Measurements from ENCODE around the gene LRRC46.

The LRRC46 gene, protein sequence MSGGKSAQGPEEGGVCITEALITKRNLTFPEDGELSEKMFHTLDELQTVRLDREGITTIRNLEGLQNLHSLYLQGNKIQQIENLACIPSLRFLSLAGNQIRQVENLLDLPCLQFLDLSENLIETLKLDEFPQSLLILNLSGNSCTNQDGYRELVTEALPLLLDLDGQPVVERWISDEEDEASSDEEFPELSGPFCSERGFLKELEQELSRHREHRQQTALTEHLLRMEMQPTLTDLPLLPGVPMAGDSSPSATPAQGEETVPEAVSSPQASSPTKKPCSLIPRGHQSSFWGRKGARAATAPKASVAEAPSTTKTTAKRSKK

DNA sequence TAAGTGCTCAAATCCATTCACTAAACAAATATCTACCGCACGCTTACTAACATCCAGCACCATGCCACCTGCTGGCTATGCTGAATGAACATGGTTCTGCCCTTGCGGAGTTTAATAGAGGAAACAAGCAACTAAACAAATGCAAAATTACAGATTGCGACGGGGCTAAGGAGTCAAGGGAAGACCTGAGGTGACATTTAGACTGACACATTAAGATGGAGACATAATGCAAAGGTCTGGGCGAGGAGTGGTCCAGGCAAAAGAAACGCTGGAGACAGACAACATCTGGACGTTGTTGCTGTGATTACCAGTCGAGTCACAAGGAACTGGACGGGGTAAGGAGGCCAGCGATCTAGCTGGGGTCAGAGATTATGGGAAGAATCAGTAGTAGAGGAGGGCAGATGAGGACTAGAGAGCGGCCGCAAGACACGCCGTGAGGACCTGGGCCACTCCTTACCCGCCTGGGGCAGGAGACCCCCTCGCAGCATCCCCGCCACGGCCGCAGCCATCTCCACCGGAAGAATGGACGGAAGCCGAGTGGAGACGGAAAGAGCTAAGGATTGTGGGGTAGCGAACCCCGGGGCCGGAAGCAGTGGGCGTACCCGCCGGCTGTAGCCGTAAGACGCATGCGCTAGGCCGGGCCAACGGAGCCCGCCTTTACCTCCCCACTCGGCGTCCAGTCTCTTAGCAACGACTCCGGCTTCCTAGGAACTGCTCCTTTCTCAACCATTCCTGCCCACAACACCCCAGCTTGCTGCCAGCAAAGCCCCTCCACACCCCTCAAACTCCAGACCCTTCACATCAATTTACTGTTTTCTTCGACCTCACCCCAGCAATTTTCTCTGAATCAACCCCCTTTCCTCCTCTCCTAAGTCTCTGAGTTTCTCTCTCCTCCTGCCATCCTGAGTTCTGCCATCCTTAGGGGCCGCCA is at the start of gene LRRC46, which contains the start of gene MRPL10:
Gene LRRC46, plus strand, starts transcription at position 668 of the 931 bp plus-strand sequence. CDS start 320 bp downstream, outside the sequence.
Gene MRPL10, minus strand, starts transcription at position 539 of the 931 bp plus-strand sequence. Its CDS starts 30 bp downstream, at position 509.
- DNase-seq: peak; percentile 88 to 96

DNA sequence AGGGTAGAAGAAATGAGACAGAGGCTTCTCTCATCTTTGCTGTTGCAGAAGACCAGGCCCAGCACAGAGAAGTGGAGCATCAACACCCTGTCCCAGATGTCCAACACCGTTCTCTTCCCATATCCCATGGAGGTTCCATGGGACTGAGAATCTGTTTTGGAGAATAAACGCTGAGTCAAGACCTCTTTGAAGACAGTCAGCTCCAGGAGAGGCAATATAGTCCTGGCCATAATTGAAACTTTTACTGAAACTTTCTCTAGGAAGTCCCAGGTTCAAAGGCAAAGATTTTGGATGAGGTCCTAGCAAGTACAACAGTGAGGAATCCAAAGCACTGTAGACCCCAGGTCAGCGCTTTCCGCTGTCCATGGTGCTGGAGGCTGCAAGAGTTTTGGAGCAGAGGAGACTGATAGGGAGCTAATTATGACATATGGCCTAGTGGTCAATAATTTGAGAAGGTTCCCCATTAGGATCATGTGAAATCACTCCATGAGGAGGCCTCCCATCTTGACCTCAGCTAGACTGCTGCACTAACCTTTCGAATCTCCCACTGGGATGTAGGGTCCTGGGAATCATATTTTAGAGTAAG is 45.8 kb upstream of the LRRC46 start:
- peak in 1 of 2 donors; percentile 10 for DNase-seq

DNA sequence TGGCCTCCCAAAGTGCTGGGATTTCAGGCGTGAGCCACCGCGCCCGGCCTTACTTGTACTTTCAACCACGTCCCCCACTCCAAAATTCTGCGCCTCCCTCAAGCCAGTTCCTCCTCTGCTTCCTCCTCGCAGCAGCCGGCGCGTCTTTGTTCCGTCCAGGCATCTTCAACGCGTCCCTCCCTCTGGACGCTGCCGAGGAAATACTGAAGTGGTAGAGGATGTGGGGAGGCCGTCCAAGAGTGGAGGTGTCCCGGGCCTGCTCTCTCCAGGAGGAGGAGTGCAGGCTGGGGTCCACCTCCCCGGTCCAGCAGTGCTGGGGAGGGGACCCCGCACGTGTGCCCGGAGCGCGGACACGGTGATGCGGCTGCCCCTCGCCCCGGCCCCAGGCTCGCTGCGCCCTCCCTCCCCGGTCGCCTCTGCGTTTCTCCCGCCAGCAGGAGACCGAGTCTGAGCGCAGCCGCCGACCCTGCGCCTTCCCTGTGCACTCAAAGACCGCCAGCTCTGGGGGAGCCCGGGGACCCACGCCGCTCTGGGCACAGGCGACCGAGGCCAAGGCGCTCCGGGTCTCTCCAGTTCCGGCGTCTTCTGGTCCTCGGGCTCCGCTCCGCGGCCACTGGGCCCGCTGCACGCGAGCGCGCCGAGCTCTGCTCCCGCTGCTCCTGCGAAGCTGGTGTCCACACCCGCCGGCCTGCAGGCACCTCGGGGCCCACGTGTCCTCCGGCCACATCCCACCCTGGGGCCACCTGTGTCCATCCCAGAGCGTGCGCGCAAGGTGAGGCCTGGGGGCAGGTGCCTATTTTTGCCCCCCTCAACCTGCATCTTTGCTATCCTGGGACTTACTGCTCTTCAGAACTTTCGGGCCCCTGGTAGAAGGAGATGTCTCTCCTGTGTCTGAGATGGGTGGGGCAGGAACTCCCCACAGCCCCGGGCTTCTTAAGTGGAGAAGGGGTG is 41.6 kb upstream of the LRRC46 start:
- DNase-seq: peak; percentile 26 to 38

DNA sequence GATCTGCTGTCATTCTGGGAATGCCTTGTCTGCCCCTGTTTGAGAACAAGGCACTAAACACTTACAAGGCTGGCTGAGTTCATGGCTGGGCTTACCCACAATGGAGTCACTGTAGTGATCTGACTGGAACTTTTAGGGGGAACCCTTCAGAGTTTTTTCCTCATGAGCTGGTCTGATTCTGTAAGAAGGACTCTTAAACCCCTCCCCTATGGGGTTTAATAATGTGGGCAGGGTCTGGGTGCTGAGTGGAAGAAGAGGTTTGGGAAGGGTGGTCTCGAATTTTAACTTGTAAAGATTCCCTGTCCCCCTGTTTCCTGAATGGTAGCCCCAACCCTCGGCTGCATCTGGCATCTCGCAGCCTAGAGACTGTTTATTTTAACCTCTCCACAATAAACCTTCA is 40.4 kb upstream of the LRRC46 start:
- no peak for DNase-seq

DNA sequence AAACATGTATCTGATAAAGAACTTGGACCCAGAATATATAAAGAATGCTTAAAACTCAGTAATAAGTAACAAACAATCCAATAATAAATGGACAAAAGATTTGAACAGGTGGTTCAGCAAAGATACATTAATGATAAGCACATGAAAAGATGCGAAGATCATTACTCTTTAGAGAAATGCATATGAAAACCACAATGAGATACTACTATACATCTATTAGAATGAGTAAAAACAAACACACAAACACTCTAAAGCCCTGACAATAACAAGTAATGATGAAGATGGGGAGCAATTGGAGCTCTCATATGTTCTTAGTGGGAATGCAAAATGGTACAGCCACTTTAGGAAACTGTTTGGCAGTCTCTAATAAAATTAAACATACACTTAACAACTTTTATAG is 39.0 kb upstream of the LRRC46 start:
- DNase-seq: no peak

DNA sequence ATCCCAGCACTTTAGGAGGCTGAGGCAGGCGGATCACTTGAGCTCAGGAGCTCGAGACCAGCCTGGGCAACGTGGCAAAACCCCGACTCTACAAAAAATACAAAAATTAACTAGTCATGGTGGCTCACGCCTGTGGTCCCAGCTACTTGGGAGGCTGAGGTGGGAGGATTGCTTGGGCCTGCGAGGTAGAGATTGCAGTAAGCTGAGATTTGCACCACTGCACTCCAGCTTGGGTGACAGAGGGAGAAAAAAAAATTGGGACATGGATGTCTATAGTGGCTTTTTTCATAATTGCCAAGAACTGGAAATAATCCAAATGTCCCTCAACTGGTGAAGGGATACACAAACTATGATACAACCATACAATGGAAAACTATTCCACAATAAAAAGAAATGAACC is 38.5 kb upstream of the LRRC46 start:
- no peak for DNase-seq

DNA sequence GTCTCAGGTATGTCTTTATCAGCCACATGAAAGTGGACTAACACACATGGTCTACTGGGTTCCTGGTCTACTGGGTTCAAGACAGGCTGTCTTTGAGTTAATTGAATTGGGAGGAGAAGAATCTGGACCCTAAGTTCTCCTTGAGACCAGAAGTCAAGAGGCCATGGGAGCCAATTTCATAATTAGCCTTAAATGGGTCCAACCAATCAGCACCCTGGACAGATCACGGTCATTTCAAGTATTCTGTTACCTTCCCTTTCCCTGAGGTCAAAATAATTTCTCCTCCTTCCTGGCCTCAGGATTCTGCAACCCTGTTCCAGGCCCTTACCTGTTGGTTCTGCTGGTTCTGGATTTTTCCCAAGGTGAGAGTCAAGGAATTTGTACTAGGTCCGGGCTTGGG is 33.7 kb upstream of the LRRC46 start:
- DNase-seq: no peak

DNA sequence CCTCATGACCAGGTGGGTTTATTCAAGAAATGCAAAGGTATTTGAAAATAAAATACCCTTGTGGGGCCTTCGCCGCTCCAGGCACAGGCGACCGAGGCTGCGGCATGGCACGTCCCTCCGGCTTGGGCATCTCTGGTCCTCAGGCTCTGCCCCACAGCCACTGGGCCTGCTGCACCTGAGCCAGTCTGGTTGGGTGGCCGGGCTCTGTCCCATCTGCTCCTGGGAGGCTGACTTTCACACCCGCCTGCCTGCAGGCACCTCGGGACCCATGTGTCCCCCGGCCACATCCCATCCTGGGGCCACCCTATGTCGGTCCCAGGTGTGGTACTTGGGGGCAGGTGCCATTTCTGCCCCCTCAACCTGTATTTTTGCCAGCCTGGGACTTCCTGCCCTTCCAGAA is 30.8 kb upstream of the LRRC46 start:
- DNase-seq: no peak

DNA sequence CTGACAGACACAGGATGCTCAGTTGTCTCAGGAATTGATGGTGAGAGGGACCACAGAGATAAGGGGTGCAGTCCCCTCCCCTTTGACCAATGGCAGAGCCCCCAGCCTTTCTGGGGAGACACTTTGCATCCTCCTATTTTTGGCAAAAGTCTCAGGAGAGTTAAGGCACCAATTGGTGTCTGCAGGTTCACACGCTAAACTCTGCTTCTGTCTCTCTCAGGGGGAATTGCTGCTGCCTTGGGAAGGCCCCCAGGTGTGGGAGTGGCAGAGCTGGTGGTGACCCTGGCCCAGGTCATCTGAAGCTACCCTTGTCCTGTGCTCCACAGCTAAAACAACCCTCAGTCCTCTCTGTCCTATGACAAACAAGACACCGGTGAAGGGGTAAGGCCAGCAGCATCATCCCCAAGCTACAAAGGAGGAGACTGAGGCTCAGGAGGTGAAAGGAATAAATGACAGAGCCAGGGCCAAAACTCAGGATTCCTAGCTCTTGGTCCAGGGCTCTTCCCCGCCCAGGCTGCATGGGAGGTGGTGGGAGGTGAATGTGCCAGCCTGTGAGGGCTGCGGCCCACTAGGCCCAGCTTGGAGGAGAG is 30.2 kb upstream of the LRRC46 start:
- DNase-seq: no peak

DNA sequence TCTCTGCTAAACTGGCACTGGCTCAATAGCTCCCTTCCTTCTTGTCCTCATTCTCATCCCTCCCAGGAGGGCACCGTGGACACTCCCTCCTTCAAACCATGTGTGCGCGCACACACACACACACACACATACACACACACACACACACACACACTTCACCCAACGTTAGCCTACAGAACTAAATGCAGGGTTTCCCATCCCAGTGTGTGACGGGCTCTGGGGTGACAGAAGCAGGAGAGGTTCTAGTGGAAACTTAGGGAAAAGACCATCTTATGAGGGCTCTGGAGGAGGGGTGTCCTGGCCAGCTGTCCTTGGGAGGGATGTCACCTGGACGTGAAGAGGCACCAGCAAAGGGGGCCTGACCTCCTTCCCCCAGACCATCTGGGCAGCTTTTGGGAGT is 29.6 kb upstream of the LRRC46 start:
- no peak for DNase-seq

DNA sequence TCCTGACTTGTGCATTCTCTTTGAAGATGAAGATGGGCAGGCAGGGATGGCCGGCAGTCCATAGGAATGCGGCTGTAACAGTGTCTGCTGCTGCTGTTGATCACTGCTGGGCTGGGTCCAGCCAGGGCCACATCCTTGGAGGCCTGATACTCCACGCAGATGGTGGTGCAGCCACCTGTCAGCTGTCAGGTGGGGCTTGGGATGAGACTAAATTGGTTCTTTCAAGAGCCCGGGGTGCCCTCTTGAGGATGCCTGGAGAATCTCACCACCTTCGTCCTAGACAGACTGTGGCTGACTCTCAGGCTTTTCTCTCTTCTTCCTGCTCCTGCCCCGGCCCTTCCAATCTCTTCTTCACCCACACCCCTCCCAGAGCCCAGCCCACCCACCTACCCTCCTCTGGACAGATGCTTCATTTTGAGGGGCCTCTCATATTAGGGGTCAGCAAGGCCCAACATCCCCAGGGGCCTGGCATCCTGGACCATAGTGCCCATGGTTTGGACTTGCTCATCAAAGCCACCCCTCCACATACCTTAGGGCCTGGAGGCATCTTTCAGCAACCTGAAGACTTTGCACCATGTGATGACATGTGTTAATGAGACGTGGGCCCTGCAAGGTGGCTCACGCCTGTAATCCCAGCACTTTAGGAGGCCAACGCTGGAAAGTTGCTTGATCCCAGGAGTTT is 29.0 kb upstream of the LRRC46 start:
- peak; percentile 13 to 38 for DNase-seq

DNA sequence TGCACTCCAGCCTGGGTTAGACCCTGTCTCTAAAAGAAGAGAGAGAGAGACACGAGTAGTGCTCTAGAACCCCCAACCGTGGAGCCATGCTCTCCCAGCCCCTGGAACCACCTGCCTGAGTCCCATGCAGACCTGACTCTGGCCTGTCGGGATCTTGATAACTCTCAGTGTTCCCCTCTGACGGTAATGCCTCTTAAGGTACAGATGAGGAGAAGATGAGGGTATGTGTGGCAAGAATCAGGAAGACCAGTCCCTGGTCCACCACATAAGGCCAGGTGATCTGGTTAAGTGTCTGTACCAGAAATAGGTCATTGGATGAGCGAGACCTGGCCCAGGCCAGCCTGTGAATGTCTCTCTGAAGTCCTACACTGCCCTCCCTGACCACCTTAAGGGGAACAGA is 28.3 kb upstream of the LRRC46 start:
- no peak for DNase-seq

DNA sequence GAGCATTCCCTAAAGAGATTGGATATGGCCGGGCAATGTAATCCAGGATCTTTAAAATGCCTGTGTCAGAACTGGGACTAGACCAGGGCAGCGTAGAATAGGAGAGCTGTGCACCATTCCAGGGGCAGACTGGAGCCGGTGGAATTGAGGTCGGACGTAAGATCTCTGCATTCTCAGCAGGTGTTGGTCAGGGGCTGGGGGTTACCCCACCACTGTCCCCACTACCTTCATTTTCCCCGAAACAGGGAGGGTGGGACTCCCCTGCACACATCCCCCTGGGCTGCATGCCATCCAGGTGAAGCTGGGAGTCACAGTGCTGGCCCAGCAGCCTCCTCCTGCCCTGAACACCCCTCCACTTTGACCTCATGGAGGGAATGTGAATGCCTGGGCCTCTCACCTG is 27.7 kb upstream of the LRRC46 start:
- DNase-seq: no peak

DNA sequence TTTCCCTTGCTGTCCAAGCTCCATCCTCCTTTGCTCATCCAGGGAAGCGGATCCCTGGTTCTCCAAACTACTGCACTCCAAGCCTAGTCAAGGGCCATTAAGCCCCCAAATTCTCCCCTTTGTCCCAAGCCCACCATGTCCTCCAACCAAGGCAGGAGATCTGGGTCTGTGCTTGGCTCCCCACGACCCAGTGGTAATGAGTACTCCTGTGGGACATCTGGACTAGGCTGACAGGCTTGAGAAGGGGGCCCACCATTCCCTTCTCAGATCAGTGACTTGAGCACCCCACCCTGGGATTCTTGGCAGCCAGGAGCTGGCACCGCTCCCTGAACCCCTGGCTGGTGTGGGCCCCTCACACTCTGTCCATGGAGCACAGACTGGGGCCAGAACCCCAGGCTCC is 27.0 kb upstream of the LRRC46 start:
- DNase-seq: no peak

DNA sequence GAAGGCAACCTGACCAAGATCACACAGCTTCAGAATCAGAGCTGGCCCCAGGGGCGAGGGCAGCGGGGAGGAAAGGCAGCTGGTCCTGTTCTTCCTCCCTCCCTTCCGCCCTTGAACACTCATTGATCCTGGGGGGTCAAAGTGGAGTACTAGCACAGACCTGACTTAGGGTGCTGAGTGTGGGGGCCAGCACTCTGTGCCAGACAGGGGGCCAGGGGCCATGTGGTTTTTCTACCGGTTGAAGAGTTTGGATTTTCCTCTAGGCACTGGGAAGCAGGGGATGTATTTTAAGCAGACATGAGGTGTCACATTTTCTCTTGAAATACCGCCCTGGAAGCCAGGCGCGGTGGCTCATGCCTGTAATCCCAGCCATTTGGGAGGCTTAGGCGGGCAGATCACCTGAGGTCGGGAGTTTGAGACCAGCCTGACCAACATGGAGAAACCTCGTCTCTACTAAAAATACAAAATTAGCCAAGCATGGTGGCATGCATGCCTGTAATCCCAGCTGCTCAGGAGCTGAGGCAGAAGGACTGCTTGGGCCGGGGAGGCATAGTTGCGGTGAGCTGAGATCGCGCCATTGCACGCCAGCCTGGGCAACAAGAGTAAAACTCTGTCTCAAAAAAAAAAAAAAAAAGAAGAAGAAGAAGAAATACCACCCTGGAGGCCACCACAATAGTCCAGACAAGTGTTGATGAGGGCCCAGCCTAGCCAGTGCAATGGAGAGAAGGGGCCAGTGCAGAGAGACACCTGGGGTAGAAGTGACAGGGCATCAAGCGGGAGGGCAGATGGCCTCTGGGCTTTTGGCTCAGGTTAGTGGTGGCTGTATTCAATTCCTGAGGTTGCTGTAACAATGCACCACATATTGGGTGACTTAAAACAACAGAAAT is 25.2 kb upstream of the LRRC46 start:
- DNase-seq: no peak

DNA sequence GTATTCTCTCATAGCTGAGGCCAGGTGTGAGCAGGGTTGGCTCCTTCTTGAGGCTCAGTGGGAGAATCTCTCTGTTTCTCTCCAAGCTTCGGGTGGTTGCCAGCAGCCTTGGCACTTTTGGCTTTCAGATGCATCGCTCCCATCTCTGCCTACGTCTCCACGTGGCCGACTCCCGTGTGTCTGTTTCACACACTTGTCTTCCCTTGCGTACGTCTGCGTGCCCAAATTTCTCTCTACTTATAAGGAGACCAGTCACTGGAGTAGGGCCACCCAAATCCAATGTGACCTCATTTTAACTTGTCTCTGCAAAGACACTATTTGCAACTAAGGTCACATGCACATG is 24.6 kb upstream of the LRRC46 start:
- DNase-seq: no peak

DNA sequence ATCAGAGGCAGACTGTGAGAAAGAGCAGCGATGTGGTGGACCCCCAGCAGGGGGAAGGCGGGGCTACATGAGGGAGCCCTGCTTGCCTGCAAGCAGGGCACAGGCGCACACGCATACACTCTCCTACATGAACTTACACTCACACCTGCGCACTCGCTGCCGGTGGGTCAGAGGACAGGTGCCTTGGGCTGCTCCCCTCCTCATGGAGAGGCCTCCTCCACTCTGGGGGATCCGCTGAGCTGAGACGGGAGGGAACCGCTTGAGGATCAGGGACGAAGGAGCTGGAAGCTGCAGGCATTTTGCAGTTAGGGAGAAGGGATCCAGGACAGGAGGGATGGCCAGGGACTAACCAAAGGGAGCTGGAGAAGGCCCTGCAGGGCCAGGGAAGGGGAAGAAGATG is 24.0 kb upstream of the LRRC46 start:
- DNase-seq: no peak

DNA sequence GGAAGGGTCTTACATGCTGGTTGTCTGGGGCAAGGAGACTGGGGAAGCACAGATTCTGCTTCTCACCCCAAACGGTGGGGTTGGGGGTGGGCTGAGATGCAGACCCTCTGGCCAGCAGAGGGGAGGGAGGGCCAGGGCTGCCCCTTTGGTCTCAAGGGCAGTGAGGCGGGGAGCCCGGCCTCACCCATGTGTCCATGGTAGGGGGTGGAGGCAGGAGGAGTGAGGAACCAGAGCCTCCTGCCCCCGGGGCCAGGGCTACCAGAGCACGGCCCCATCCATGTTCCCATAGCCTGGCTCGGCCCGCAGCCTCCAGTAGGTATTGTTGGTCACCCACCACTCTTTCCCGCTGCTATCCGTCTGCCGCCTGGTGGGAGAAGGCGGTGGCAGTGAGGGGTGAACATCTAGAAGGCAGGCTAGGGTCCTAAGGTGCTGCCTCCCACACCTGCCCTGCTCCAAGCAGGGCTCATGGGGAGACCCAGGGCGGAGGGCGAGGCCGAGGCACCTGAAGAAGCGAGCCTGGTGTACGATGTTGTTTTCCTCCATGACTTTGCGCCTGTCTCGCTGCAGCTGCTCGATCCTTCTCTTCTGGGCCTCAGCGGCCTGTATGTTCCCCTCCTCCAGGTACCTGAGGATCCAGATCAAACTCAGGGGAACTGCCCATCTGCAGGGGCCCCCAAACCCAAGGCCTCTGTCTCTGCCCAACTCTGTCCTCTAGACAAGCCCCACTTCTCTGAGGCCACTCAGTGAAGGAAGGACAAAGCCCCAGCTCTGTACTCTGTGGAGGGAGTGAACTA is 23.2 kb upstream of the LRRC46 start:
- no peak for DNase-seq

DNA sequence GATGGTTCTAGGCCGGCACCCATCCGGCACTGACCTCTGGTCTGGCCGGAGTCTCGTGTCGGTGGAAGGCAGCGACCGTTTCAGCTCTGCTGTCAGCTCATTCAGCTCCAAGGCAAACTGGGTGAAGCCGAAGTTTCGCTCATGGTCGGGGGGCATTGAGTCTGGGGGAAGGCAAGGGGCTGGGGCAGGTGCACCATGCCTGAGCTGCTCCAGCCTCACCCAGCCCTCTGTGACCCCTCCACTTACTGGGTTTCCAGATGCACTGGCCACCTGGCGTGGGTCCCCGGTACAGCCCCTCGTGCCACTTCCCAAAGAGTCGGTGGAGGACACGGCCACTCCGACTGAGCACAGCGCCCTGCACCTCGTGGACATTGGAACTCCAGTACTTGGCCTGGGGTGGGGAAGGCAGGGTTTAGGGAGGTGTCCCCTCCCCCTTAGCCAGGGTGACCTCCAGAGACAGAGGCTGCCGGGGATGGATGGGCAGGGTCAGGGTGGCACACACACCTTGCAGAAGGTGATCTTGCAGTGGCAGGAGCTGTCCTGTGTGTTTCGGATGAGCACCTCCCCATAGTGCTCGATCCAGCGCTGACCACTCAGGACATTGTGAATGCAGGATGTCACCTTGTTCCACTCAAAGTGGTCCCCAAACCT is 22.5 kb upstream of the LRRC46 start:
- no peak for DNase-seq
